Measurements from ENCODE around the gene PPFIA3.

The PPFIA3 gene

DNA sequence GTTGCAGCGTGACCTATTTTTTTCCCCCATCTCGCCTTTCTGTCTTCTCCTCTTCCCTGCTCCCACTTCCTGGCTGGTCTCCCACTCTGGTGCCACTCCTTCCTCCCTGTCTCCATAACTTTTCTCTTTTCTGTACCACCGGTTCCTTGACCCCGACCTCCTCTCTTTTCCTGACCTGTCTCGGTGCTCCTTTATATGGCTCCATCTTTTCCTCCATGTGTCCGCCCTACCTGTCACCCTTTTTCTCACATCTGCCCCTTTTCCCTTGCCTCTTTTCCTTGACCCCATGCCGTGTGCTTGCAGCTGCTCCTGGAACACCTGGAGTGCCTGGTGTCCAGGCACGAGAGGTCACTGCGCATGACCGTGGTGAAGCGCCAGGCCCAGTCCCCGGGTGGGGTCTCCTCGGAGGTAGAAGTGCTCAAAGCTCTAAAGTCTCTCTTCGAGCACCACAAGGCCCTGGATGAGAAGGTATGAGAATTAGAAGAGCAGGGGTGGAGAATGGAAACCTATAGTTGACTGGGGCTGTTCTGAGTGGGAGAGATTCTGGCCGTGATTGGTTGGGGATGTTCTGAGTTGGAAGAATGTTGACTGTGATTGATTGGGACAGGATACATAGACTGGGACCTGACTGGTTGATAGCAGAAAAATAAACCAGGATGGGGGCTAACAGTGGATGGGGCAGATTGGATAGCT is 9.3 kb downstream of the PPFIA3 start:
- peak overlapping the region; percentile 92 for H3K4me2 ChIP-seq (ENCODE audit: insufficient read depth, low read length, poor library complexity, severe bottlenecking)
- H3K4me3 ChIP-seq (ENCODE audit: low read length in 2 of 2) = peak overlapping the region; percentile 4 to 72
- H4K91ac ChIP-seq (ENCODE audit: low read depth, low read length, poor library complexity) = no peak overlapping the region
- no peak overlapping the region for H3K4ac ChIP-seq (ENCODE audit: low read length)
- H4K8ac ChIP-seq (ENCODE audit: low read depth, low read length) = no peak overlapping the region
- no peak overlapping the region for H3K14ac ChIP-seq (ENCODE audit: low read length)
- H3K23ac ChIP-seq (ENCODE audit: low read depth, low read length, poor library complexity) = no peak overlapping the region
- H2AK5ac ChIP-seq (ENCODE audit: low read depth, low read length) = peak overlapping the region; percentile 70
- peaks cover 7 to 11% of the 10 kb centered on the region in 2 donors for H3K4me1 ChIP-seq (ENCODE audit: control insufficient read depth in 2 of 2, insufficient read depth in 1 of 2, low read depth in 1 of 2, low read length in 2 of 2)
- H3K79me1 ChIP-seq (ENCODE audit: low read depth, low read length) = no peaks in the 10 kb centered on the region
- peak overlapping the region; percentile 48 for H3K18ac ChIP-seq (ENCODE audit: low read length)
- no CpG with 5 or more reads among the region's 15 CpGs for WGBS, 2 donors (ENCODE audit: extremely low coverage in 2 of 2, insufficient read length in 2 of 2, insufficient replicate concordance in 1 of 2)
- H3K36me3 ChIP-seq (replicated peaks in 1 of 2; ENCODE audit: control insufficient read depth in 2 of 2, insufficient read depth in 2 of 2, low read length in 2 of 2) = peaks cover 0 to 7% of the 10 kb centered on the region in 2 donors
- peak overlapping the region; percentile 3 for H2BK12ac ChIP-seq (ENCODE audit: low read length)
- H2BK120ac ChIP-seq (ENCODE audit: low read depth, low read length) = no peak overlapping the region
- H3K27ac ChIP-seq (replicated peaks; ENCODE audit: low read length) = no peak overlapping the region
- peak overlapping the region; percentile 79 for H2BK15ac ChIP-seq (ENCODE audit: low read length)
- peaks cover 0 to 9% (median 9%) of the 10 kb centered on the region in 3 experiments for H3K27me3 ChIP-seq (ENCODE audit: control insufficient read depth in 3 of 3, insufficient read depth in 3 of 3, low read depth in 1 of 3, low read length in 3 of 3)
- DNase-seq (ENCODE audit: low spot score) = no peak
- no peak overlapping the region for H2BK5ac ChIP-seq (ENCODE audit: low read length)
- H3K9ac ChIP-seq (ENCODE audit: low read depth, low read length, poor library complexity) = peak overlapping the region; percentile 21
- H3K9me3 ChIP-seq (replicated peaks in 1 of 2; ENCODE audit: control insufficient read depth in 2 of 2, insufficient read depth in 1 of 2, low read depth in 1 of 2, low read length in 2 of 2) = peaks cover 0 to 2% of the 10 kb centered on the region in 2 donors
- peak overlapping the region; percentile 99 for H2AFZ ChIP-seq (ENCODE audit: low read length)

DNA sequence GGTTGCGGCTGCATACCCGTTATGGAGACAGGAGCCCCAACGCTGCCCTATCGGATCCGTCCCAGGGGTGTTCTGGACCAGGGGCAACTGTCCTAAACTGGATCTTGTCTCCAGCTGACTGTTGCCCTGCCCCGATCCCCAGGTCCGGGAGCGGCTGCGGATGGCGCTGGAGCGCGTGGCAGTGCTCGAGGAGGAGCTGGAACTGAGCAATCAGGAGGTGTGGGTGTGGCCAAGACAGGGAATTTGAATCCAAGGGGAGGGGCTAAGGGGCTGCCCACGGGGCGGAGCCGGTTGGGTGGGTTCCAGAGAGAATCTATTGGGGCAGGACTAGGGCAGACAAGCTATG is 9.9 kb downstream of the PPFIA3 start:
- Histone ChIP-seq H3K4me3 (ENCODE audit: low read length in 2 of 2) (no peak overlapping the region), H3K9me3 (replicated peaks in 1 of 2; ENCODE audit: control insufficient read depth in 2 of 2, insufficient read depth in 1 of 2, low read depth in 1 of 2, low read length in 2 of 2) (peaks cover 0 to 2% of the 10 kb centered on the region in 2 donors), H3K18ac (ENCODE audit: low read length) (peak overlapping the region; percentile 48), H4K8ac (ENCODE audit: low read depth, low read length) (no peak overlapping the region), H3K14ac (ENCODE audit: low read length) (no peak overlapping the region), H2BK12ac (ENCODE audit: low read length) (peak overlapping the region; percentile 3), H2BK15ac (ENCODE audit: low read length) (no peak overlapping the region), H3K36me3 (replicated peaks in 1 of 2; ENCODE audit: control insufficient read depth in 2 of 2, insufficient read depth in 2 of 2, low read length in 2 of 2) (peaks cover 0 to 12% of the 10 kb centered on the region in 2 donors), H2AFZ (ENCODE audit: low read length) (no peak overlapping the region), H3K9ac (ENCODE audit: low read depth, low read length, poor library complexity) (peak overlapping the region; percentile 21), H3K23ac (ENCODE audit: low read depth, low read length, poor library complexity) (no peak overlapping the region), H3K4me1 (ENCODE audit: control insufficient read depth in 2 of 2, insufficient read depth in 1 of 2, low read depth in 1 of 2, low read length in 2 of 2) (peaks cover 7 to 11% of the 10 kb centered on the region in 2 donors), H3K27me3 (ENCODE audit: control insufficient read depth in 3 of 3, insufficient read depth in 3 of 3, low read depth in 1 of 3, low read length in 3 of 3) (peaks cover 0 to 9% (median 8%) of the 10 kb centered on the region in 3 experiments), H3K79me1 (ENCODE audit: low read depth, low read length) (no peaks in the 10 kb centered on the region), H2BK5ac (ENCODE audit: low read length) (peak overlapping the region; percentile 66), H3K4me2 (ENCODE audit: insufficient read depth, low read length, poor library complexity, severe bottlenecking) (no peak overlapping the region), H2BK120ac (ENCODE audit: low read depth, low read length) (no peak overlapping the region), H3K27ac (replicated peaks; ENCODE audit: low read length) (no peak overlapping the region), H2AK5ac (ENCODE audit: low read depth, low read length) (peak overlapping the region; percentile 70), H4K91ac (ENCODE audit: low read depth, low read length, poor library complexity) (no peak overlapping the region), H3K4ac (ENCODE audit: low read length) (peak overlapping the region; percentile 37)
- WGBS, 2 donors (ENCODE audit: extremely low coverage in 2 of 2, insufficient read length in 2 of 2, insufficient replicate concordance in 1 of 2) = no CpG with 5 or more reads among the region's 16 CpGs
- DNase-seq (ENCODE audit: low spot score) = no peak

DNA sequence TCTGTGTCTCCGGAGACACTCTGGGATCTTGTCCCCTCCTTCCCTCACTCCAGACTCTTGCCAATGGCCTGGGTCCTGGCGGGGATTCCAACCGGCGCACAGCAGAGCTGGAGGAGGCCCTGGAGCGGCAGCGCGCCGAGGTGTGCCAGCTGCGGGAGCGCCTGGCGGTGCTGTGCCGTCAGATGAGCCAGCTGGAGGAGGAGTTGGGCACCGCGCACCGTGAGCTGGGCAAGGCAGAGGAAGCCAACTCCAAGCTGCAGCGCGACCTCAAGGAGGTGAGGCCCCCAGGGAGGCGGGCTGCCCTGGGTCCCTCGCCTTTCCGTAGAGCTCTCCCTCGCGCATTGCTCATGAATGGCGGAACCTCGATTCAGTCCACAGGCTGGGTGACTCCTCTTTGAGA is 11.0 kb downstream of the PPFIA3 start:
- Histone ChIP-seq H3K27me3 (ENCODE audit: control insufficient read depth in 3 of 3, insufficient read depth in 3 of 3, low read depth in 1 of 3, low read length in 3 of 3) (peaks cover 0 to 8% (median under 1%) of the 10 kb centered on the region in 3 experiments), H3K9me3 (replicated peaks in 1 of 2; ENCODE audit: control insufficient read depth in 2 of 2, insufficient read depth in 1 of 2, low read depth in 1 of 2, low read length in 2 of 2) (peaks cover 0 to 2% of the 10 kb centered on the region in 2 donors), H2AFZ (ENCODE audit: low read length) (no peak overlapping the region), H4K91ac (ENCODE audit: low read depth, low read length, poor library complexity) (no peak overlapping the region), H3K4me1 (ENCODE audit: control insufficient read depth in 2 of 2, insufficient read depth in 1 of 2, low read depth in 1 of 2, low read length in 2 of 2) (peaks cover 7 to 11% of the 10 kb centered on the region in 2 donors), H3K14ac (ENCODE audit: low read length) (no peak overlapping the region), H2AK5ac (ENCODE audit: low read depth, low read length) (no peak overlapping the region), H3K23ac (ENCODE audit: low read depth, low read length, poor library complexity) (no peak overlapping the region), H3K27ac (replicated peaks; ENCODE audit: low read length) (no peak overlapping the region), H2BK120ac (ENCODE audit: low read depth, low read length) (no peak overlapping the region), H3K4me2 (ENCODE audit: insufficient read depth, low read length, poor library complexity, severe bottlenecking) (no peak overlapping the region), H2BK5ac (ENCODE audit: low read length) (no peak overlapping the region), H3K79me1 (ENCODE audit: low read depth, low read length) (no peaks in the 10 kb centered on the region), H3K4ac (ENCODE audit: low read length) (no peak overlapping the region), H2BK12ac (ENCODE audit: low read length) (no peak overlapping the region), H3K9ac (ENCODE audit: low read depth, low read length, poor library complexity) (no peak overlapping the region), H3K18ac (ENCODE audit: low read length) (no peak overlapping the region), H4K8ac (ENCODE audit: low read depth, low read length) (no peak overlapping the region), H2BK15ac (ENCODE audit: low read length) (no peak overlapping the region), H3K4me3 (ENCODE audit: low read length in 2 of 2) (no peak overlapping the region), H3K36me3 (replicated peaks in 1 of 2; ENCODE audit: control insufficient read depth in 2 of 2, insufficient read depth in 2 of 2, low read length in 2 of 2) (peaks cover 0 to 16% of the 10 kb centered on the region in 2 donors)
- DNase-seq (ENCODE audit: low spot score) = no peak
- WGBS, 2 donors (ENCODE audit: extremely low coverage in 2 of 2, insufficient read length in 2 of 2, insufficient replicate concordance in 1 of 2) = no CpG with 5 or more reads among the region's 24 CpGs

DNA sequence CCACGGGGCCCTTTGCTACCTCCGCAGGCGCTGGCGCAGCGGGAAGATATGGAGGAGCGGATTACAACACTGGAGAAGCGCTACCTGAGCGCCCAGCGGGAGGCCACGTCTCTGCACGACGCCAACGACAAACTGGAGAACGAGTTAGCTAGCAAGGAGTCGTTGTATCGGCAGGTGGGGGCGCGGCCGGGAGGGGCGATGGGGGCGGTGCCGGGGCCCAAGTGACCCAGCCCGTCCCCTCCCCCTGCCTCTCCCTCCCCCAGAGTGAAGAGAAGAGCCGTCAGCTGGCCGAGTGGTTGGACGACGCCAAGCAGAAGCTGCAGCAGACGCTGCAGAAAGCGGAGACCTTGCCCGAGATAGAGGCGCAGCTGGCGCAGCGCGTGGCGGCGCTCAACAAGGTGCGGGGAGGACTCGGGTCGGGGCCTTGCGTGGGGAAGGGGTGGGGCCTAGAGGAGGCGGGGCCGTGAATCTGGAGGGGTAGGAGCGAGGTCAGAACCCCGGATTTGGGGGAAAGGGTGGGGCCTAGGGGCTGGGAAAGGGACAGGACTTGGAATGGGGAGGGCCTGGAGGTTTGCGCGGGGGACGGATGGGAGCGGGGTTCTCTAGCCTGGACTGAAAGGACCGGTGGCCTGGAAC is 13.7 kb downstream of the PPFIA3 start:
- Histone ChIP-seq H3K36me3 (replicated peaks in 1 of 2; ENCODE audit: control insufficient read depth in 2 of 2, insufficient read depth in 2 of 2, low read length in 2 of 2) (peaks cover 0 to 19% of the 10 kb centered on the region in 2 donors), H4K8ac (ENCODE audit: low read depth, low read length) (no peak overlapping the region), H3K27me3 (ENCODE audit: control insufficient read depth in 3 of 3, insufficient read depth in 3 of 3, low read depth in 1 of 3, low read length in 3 of 3) (no peaks in the 10 kb centered on the region), H3K9ac (ENCODE audit: low read depth, low read length, poor library complexity) (no peak overlapping the region), H4K91ac (ENCODE audit: low read depth, low read length, poor library complexity) (no peak overlapping the region), H2BK5ac (ENCODE audit: low read length) (no peak overlapping the region), H3K4ac (ENCODE audit: low read length) (no peak overlapping the region), H3K4me2 (ENCODE audit: insufficient read depth, low read length, poor library complexity, severe bottlenecking) (peak overlapping the region; percentile 39), H3K27ac (replicated peaks; ENCODE audit: low read length) (no peak overlapping the region), H3K4me3 (ENCODE audit: low read length in 2 of 2) (no peak overlapping the region), H2BK120ac (ENCODE audit: low read depth, low read length) (no peak overlapping the region), H2BK12ac (ENCODE audit: low read length) (no peak overlapping the region), H3K23ac (ENCODE audit: low read depth, low read length, poor library complexity) (no peak overlapping the region), H2AFZ (ENCODE audit: low read length) (no peak overlapping the region), H2BK15ac (ENCODE audit: low read length) (peak overlapping the region; percentile 41), H3K4me1 (ENCODE audit: control insufficient read depth in 2 of 2, insufficient read depth in 1 of 2, low read depth in 1 of 2, low read length in 2 of 2) (peaks cover 4 to 6% of the 10 kb centered on the region in 2 donors), H2AK5ac (ENCODE audit: low read depth, low read length) (peak overlapping the region; percentile 78), H3K9me3 (replicated peaks in 1 of 2; ENCODE audit: control insufficient read depth in 2 of 2, insufficient read depth in 1 of 2, low read depth in 1 of 2, low read length in 2 of 2) (peaks cover 0 to 2% of the 10 kb centered on the region in 2 donors), H3K79me1 (ENCODE audit: low read depth, low read length) (no peaks in the 10 kb centered on the region), H3K18ac (ENCODE audit: low read length) (peak overlapping the region; percentile 72), H3K14ac (ENCODE audit: low read length) (no peak overlapping the region)
- DNase-seq (ENCODE audit: low spot score) = no peak
- no CpG with 5 or more reads among the region's 49 CpGs for WGBS, 2 donors (ENCODE audit: extremely low coverage in 2 of 2, insufficient read length in 2 of 2, insufficient replicate concordance in 1 of 2)

Data from neuronal stem cell (in vitro differentiated cells).